WTC11 (cell line): ENCODE results near the gene VPS35L. TPM values are rescaled to one million over a fixed set of nuclear protein-coding genes. Genes with fewer than 3 reads are reported as not detected.

Experiments
- ATAC-seq: fragments of 200-7000 bp; cut with Tn5 transposase; 2 replicates; pipeline ENCODE4 v1.10.0; 2021; ENCODE audit warnings: mild to moderate bottlenecking, moderate library complexity
- CTCF ChIA-PET: fragments of 300-600 bp; sonication (Branson Sonifier 250); formaldehyde crosslinking; loops from one replicate; lab custom pipeline; 2021; ENCODE audit warnings: antibody characterized with exemption; lab: Charles Lee
- POLR2A ChIA-PET: fragments of 350-600 bp; sonication (Branson Sonifier 250); formaldehyde crosslinking; loops from one replicate; lab custom pipeline; 2021; ENCODE audit warnings: antibody characterized with exemption; lab: Charles Lee
- DNase-seq: peaks from one replicate; pipeline ENCODE4 v3.0.0; 2021; ENCODE audit warnings: low spot score
- H3K27ac Mint-ChIP-seq: 2 replicates; pipeline ENCODE4 v1.8.0; 2021; ENCODE audit warnings: mixed read lengths
- H3K27me3 Mint-ChIP-seq: 2 replicates; pipeline ENCODE4 v1.8.0; 2021; ENCODE audit warnings: low read depth, mild to moderate bottlenecking, moderate library complexity, mixed read lengths
- H3K36me3 Mint-ChIP-seq: 2 replicates; pipeline ENCODE4 v1.8.0; 2021; ENCODE audit warnings: mixed read lengths
- H3K4me1 Mint-ChIP-seq: 2 replicates; pipeline ENCODE4 v1.8.0; 2022; ENCODE audit warnings: mixed read lengths
- H3K4me3 Mint-ChIP-seq: 2 replicates; pipeline ENCODE4 v1.8.0; 2021; ENCODE audit warnings: mild to moderate bottlenecking, moderate library complexity, mixed read lengths
- H3K9me3 Mint-ChIP-seq: 2 replicates; pipeline ENCODE4 v1.8.0; 2021; ENCODE audit warnings: mixed read lengths
- CBFB ChIP-seq: sonication (generic); formaldehyde crosslinking; IDR thresholded peaks from 2 replicates; pipeline ENCODE4 v1.8.1; 2022; ENCODE audit warnings: mild to moderate bottlenecking, low read depth, missing genetic modification reagents
- CDX4 ChIP-seq: fragments of 250-450 bp; sonication (Bioruptor Pico); IDR thresholded peaks from 2 replicates; pipeline ENCODE4 v1.9.0; 2021; ENCODE audit warnings: moderate library complexity, mild to moderate bottlenecking, inconsistent platforms, borderline replicate concordance
- CREM ChIP-seq: sonication (generic); formaldehyde crosslinking; IDR thresholded peaks from 2 replicates; pipeline ENCODE4 v1.8.1; 2022; ENCODE audit warnings: mild to moderate bottlenecking, missing genetic modification reagents, moderate library complexity
- ERG ChIP-seq: fragments of 250-450 bp; sonication (Bioruptor Pico); IDR thresholded peaks from 2 replicates; pipeline ENCODE4 v1.8.0; 2021; ENCODE audit warnings: mild to moderate bottlenecking
- ETV6 ChIP-seq: sonication (generic); formaldehyde crosslinking; IDR thresholded peaks from 2 replicates; pipeline ENCODE4 v1.8.1; 2022; ENCODE audit warnings: mild to moderate bottlenecking, missing genetic modification reagents
- FOXP1 ChIP-seq: sonication (generic); formaldehyde crosslinking; IDR thresholded peaks from 2 replicates; pipeline ENCODE4 v1.8.0; 2022; ENCODE audit warnings: missing genetic modification reagents, mild to moderate bottlenecking, moderate library complexity, borderline replicate concordance
- IRF2 ChIP-seq: sonication (generic); formaldehyde crosslinking; IDR thresholded peaks from 2 replicates; pipeline ENCODE4 v1.8.0; 2022; ENCODE audit warnings: low read depth, missing genetic modification reagents, borderline replicate concordance
- MXD4 ChIP-seq: fragments of 250-450 bp; sonication (Bioruptor Pico); IDR thresholded peaks from 2 replicates; pipeline ENCODE4 v1.8.0; 2021; ENCODE audit warnings: mild to moderate bottlenecking, moderate library complexity, borderline replicate concordance
- OVOL2 ChIP-seq: fragments of 250-450 bp; sonication (Bioruptor Pico); IDR thresholded peaks from 2 replicates; pipeline ENCODE4 v1.9.0; 2021; ENCODE audit warnings: mild to moderate bottlenecking, borderline replicate concordance
- RELA ChIP-seq: sonication (generic); formaldehyde crosslinking; IDR thresholded peaks from 2 replicates; pipeline ENCODE4 v1.8.1; 2022; ENCODE audit warnings: missing genetic modification reagents, mild to moderate bottlenecking, borderline replicate concordance
- SMAD3 ChIP-seq: sonication (generic); formaldehyde crosslinking; IDR thresholded peaks from 2 replicates; pipeline ENCODE4 v1.8.0; 2022; ENCODE audit warnings: missing genetic modification reagents, mild to moderate bottlenecking, borderline replicate concordance
- TP53 ChIP-seq: sonication (generic); formaldehyde crosslinking; IDR thresholded peaks from 2 replicates; pipeline ENCODE4 v1.8.1; 2023; ENCODE audit warnings: mild to moderate bottlenecking, missing genetic modification reagents
- ZNF138 ChIP-seq: sonication (generic); formaldehyde crosslinking; conservative IDR thresholded peaks from 2 replicates; pipeline ENCODE4 v1.8.1; 2022; ENCODE audit warnings: mild to moderate bottlenecking, moderate library complexity, missing genetic modification reagents
- ZNF671 ChIP-seq: fragments of 250-450 bp; sonication (Bioruptor Pico); IDR thresholded peaks from 2 replicates; pipeline ENCODE4 v1.8.0; 2021; ENCODE audit warnings: mild to moderate bottlenecking
- ZSCAN18 ChIP-seq: fragments of 250-450 bp; sonication (Bioruptor Pico); IDR thresholded peaks from 2 replicates; pipeline ENCODE4 v2.1.2; 2022; ENCODE audit warnings: mild to moderate bottlenecking, moderate library complexity
- total RNA-seq: library from RNA; stranded (reverse); gene quantifications from 3 replicates; pipeline ENCODE4 v1.2.3, GENCODE V29; 2021
- TF ChIP-seq, protein P1 (sequence below): fragments of 250-450 bp; sonication (Bioruptor Pico); IDR thresholded peaks from 2 replicates; pipeline ENCODE4 v1.9.0; 2021; ENCODE audit warnings: mild to moderate bottlenecking
- TF ChIP-seq, protein P2 (sequence below): sonication (generic); formaldehyde crosslinking; IDR thresholded peaks from 2 replicates; pipeline ENCODE4 v1.8.1; 2022; ENCODE audit warnings: missing genetic modification reagents, borderline replicate concordance

Gene VPS35L
- total RNA-seq, 1 experiment from 2014 or later = 59.7 TPM

- TF ChIP-seq, protein P1, sequence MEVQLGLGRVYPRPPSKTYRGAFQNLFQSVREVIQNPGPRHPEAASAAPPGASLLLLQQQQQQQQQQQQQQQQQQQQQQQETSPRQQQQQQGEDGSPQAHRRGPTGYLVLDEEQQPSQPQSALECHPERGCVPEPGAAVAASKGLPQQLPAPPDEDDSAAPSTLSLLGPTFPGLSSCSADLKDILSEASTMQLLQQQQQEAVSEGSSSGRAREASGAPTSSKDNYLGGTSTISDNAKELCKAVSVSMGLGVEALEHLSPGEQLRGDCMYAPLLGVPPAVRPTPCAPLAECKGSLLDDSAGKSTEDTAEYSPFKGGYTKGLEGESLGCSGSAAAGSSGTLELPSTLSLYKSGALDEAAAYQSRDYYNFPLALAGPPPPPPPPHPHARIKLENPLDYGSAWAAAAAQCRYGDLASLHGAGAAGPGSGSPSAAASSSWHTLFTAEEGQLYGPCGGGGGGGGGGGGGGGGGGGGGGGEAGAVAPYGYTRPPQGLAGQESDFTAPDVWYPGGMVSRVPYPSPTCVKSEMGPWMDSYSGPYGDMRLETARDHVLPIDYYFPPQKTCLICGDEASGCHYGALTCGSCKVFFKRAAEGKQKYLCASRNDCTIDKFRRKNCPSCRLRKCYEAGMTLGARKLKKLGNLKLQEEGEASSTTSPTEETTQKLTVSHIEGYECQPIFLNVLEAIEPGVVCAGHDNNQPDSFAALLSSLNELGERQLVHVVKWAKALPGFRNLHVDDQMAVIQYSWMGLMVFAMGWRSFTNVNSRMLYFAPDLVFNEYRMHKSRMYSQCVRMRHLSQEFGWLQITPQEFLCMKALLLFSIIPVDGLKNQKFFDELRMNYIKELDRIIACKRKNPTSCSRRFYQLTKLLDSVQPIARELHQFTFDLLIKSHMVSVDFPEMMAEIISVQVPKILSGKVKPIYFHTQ = no peak
- TF ChIP-seq SMAD3 (no peak), ETV6 (CRISPR knock-in tag) (no peak), CREM (no peak), ERG (CRISPR knock-in tag) (no peak)
Measured at GRCh38 chr16:19685176-19685575, 129.7 kb downstream of the VPS35L start (continued).

DNA sequence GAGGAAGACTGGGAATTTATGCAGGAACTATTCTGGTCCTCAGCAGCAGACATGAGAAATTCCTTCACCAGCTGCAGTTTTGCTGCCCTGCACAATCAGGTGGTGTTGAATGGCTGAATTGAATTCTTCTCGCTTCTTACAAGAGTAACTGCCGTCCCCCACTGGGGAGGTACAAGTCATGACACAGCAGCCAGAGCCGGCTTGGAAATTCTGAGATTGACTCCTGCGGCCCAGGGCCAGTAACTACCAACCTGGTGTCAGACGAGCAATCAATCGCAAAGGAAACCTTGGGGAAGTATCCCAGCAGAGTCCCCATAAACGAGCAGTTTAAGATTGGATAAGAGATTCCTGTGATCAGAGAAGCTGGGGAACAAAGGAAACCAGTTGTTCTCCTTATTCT lies 131.8 kb downstream of the VPS35L start:
- peaks cover 12% of the 10 kb centered on the region for H3K9me3 Mint-ChIP-seq
- peak overlapping the region; percentile 82 for H3K27ac Mint-ChIP-seq
- peaks cover 2% of the 10 kb centered on the region; the same call in 1 of the 2 replicates for H3K4me1 Mint-ChIP-seq
- ATAC-seq (peak; percentile 32; the same call in 1 of the 2 replicates), DNase-seq (no peak)
- CTCF ChIA-PET = interaction anchor here (0.6 kb wide), 1 partner anchor 70 kb away, joined by 3 read pairs; no protein-coding TSS in a partner anchor
- H3K36me3 Mint-ChIP-seq = peaks cover 57% of the 10 kb centered on the region
- TF ChIP-seq ZSCAN18 (CRISPR knock-in tag) (no peak), ZNF138 (CRISPR knock-in tag) (no peak), IRF2 (CRISPR knock-in tag) (no peak), MXD4 (CRISPR knock-in tag) (no peak), CBFB (CRISPR knock-in tag) (no peak), OVOL2 (CRISPR knock-in tag) (no peak), FOXP1 (no peak), ZNF671 (no peak), TP53 (no peak), RELA (CRISPR knock-in tag) (no peak), ETV6 (CRISPR knock-in tag) (no peak), CDX4 (CRISPR knock-in tag) (no peak)
- TF ChIP-seq, protein P2, sequence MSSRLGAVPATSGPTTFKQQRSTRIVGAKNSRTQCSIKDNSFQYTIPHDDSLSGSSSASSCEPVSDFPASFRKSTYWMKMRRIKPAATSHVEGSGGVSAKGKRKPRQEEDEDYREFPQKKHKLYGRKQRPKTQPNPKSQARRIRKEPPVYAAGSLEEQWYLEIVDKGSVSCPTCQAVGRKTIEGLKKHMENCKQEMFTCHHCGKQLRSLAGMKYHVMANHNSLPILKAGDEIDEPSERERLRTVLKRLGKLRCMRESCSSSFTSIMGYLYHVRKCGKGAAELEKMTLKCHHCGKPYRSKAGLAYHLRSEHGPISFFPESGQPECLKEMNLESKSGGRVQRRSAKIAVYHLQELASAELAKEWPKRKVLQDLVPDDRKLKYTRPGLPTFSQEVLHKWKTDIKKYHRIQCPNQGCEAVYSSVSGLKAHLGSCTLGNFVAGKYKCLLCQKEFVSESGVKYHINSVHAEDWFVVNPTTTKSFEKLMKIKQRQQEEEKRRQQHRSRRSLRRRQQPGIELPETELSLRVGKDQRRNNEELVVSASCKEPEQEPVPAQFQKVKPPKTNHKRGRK = no peak
- TF ChIP-seq, protein P1 = no peak
- POLR2A ChIA-PET = no interaction called here
- H3K4me3 Mint-ChIP-seq = no peak overlapping the region
- H3K27me3 Mint-ChIP-seq = no peaks in the 10 kb centered on the region
